Omental fat pad (tissue), 4 donors: Measurements from ENCODE around the gene PTPN3. TPM values are rescaled to one million over a fixed set of nuclear protein-coding genes. Genes with fewer than 3 reads are reported as not detected.

Source experiments
- ATAC-seq: fragments of 150-250 bp; one replicate; pipeline ENCODE4 v1.9.1; 2016; ENCODE audit warnings: mild to moderate bottlenecking, moderate library complexity; ENCODE audit not compliant: low FRiP score
- DNase-seq: peaks from one replicate; pipeline ENCODE4 v3.0.0-alpha.2; 2019; ENCODE audit warnings: low spot score
- total RNA-seq, 4 donors: library from RNA; depleted of rRNA; stranded (reverse); fragments of >200 nt; gene quantifications; one replicate each; pipeline ENCODE4 v1.1.0, GENCODE V29; 2016
- TF ChIP-seq, protein P1 (sequence below), 3 donors: fragments of 450-650 bp; IDR thresholded peaks; one replicate each; pipeline ENCODE4 v1.5.1; 2016 to 2017; ENCODE audit warnings: antibody characterized with exemption in 3 of 3, mild to moderate bottlenecking in 3 of 3, moderate library complexity in 2 of 3

Gene PTPN3
- total RNA-seq, 4 donors from 2014 or later, result 4.1 to 14.6 (median 7.8) TPM

GRCh38 chr9:109506097-109506712 lies 8.1 kb upstream of the PTPN3 start:
- ATAC-seq (no peak), DNase-seq (no peak)
- TF ChIP-seq, protein P1, sequence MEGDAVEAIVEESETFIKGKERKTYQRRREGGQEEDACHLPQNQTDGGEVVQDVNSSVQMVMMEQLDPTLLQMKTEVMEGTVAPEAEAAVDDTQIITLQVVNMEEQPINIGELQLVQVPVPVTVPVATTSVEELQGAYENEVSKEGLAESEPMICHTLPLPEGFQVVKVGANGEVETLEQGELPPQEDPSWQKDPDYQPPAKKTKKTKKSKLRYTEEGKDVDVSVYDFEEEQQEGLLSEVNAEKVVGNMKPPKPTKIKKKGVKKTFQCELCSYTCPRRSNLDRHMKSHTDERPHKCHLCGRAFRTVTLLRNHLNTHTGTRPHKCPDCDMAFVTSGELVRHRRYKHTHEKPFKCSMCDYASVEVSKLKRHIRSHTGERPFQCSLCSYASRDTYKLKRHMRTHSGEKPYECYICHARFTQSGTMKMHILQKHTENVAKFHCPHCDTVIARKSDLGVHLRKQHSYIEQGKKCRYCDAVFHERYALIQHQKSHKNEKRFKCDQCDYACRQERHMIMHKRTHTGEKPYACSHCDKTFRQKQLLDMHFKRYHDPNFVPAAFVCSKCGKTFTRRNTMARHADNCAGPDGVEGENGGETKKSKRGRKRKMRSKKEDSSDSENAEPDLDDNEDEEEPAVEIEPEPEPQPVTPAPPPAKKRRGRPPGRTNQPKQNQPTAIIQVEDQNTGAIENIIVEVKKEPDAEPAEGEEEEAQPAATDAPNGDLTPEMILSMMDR (IDR thresholded peaks at IDR 0.05), result no peak

DNA sequence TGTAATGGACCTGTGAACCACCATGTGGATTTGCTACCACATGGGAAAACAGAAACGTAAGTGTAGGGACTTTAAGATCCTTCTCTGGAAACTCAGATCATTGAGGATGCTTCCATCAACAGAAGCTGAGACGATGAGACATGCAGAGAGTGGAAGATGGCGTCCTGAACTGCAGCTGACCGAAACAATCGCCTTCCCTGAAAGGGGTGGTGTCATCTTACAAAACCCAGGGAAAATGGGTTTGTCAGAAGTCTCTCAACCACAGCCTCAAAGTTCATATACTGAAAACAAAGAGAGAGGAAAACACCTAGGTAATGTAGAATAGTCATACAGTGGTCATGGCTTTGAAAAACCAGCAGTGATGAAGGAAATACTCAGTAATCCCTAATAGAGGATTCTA lies 6.6 kb upstream of the PTPN3 start:
- TF ChIP-seq, protein P1 (IDR thresholded peaks at IDR 0.05), result no peak
- ATAC-seq (no peak), DNase-seq (no peak)

DNA sequence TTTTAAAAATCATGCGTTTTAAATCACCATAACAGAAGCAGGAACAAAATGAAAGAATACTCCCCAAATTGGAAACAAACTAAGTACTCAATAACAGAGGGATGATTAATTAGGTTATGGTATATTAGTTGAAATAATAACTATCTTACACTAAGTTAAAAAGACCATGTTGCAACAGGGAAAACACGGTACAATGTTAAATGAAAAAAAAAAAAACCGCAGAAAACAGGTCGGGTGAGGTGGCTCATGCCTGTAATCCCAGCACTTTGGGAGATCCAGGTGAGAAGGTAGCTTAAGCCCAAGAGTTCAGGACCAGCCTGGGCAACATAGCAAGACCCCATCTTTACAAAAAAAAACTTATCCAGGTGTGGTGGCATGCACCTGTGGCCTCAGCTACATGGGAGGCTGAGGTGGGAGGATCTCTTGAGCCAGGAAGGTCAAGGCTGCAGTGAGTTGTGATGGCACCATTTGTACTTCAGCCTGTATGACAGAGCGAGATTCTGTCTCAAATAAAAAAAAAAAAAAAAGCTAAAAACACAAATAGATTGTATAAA lies 2.4 kb upstream of the PTPN3 start:
- TF ChIP-seq, protein P1 (IDR thresholded peaks at IDR 0.05), result no peak
- ATAC-seq, result no peak

GRCh38 chr9:109499631-109500410 lies 1.7 kb upstream of the PTPN3 start:
- ATAC-seq (peak; percentile 87), DNase-seq (peak; percentile 35)

More for the DNA sequence above, 2.4 kb upstream of the PTPN3 start:
- DNase-seq, result no peak

DNA sequence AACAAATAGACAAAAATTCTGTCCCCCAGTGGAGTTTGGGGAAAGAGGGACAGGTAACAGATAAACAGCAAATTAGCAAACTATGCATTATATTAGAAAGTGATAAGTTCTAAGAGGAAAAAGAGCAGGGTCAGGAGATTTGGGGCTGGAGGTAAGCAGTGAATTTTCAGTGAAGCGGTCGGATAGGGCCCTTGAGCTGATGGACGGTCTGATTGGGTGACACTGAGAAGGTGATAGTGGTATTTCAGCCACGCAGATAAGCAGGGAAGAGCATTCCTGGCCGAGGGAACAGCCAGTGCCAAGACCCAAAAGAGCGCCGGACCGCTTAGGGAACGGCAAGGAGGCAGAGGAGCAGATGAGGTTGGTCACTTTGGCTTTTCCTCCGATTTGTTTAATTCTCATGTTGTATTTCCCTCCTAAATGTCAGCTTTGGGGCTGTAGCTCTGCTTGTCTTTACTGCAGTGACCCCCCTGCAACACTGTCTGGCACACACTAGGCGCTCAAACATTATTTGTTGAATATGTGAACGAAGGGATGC lies 1.1 kb upstream of the PTPN3 start:
- DNase-seq (no peak), ATAC-seq (no peak)
- TF ChIP-seq, protein P1 (IDR thresholded peaks at IDR 0.05), result no peak

More at GRCh38 chr9:109499631-109500410, 1.7 kb upstream of the PTPN3 start:
- TF ChIP-seq, protein P1 (IDR thresholded peaks at IDR 0.05), result no peak

DNA sequence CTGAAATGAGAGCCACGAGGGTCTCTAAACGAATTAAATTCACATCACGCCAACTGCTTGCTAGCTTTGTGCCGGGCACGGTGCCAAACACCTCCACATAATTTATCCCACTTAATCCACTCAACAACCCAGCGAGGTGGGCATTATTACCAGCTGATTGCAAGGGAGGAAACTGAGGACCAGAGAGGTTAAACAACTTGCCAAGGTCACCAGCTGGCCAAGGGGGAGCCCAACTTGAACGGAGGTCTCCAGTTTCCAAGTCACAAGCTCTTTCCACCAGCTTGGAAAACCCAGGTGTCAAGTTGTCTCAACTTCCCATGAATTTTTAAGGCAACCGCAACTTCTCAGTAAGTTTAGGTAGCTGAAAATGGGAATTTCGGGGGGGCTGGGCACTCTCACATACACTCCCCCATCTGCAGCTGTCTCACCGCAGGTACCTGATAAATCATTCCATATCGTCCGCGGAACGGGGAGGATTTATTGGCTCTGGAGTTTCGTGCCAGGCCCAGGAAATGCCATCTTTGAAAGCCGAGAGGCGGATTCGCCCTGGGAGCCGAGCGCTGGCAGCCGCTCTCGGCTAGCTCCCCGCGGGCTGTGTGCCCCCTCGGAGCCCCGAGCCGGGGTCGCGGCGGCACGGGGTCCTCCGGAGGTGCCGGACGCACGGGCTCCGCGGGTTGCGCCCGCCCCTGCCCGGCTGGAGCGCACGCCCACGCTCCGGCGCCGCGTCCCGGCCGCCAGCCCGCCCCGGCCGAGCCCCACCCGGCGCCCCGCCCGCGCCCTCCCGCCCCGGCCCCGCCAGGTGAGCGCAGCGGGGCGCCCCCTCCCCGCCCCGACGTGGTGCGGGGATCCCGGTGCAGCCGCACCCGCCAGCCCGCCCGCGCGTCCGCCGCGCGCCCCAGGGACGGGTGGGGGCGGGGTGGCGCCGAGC lies 617 bp downstream of the PTPN3 start:
- ATAC-seq, result peak; percentile 48
- no peak for DNase-seq
- TF ChIP-seq, protein P1 (IDR thresholded peaks at IDR 0.05), result no peak
